HEK293 (cell line): Measurements from ENCODE around the gene BAD.

Experiments
- CTCF ChIA-PET: fragments of 350-600 bp; formaldehyde crosslinking; extraction: SDS; loops from one replicate; lab custom pipeline; 2021; ENCODE audit warnings: antibody characterized with exemption; lab: Yijun Ruan, JAX
- POLR2A ChIA-PET: fragments of 300-600 bp; formaldehyde crosslinking; extraction: SDS; loops from one replicate; lab custom pipeline; 2020; ENCODE audit warnings: antibody characterized with exemption, inconsistent platforms; lab: Yijun Ruan, JAX
- H3K27ac ChIP-seq: fragments of 200-500 bp; sonication (Bioruptor generic); 2 replicates; pipeline ENCODE4 v1.5.1; 2014; ENCODE audit warnings: low read depth, low read length, control low read depth, inconsistent platforms; ENCODE audit errors: extremely low read depth
- H3K36me3 ChIP-seq, 2 experiments: fragments of 200-500 bp in 1 of 2; sonication (Bioruptor generic) in 1 of 2; 1 replicate in 1 of 2; 2 replicates in 1 of 2; pipeline ENCODE4 v1.5.1; 2014 to 2017; ENCODE audit warnings: inconsistent platforms in 2 of 2, low read length in 2 of 2; ENCODE audit not compliant: control insufficient read depth in 2 of 2, insufficient read depth in 1 of 2
- H3K4me1 ChIP-seq: fragments of 200-500 bp; sonication (Bioruptor generic); 2 replicates; pipeline ENCODE4 v1.5.1; 2014; ENCODE audit warnings: mild to moderate bottlenecking, low read length, inconsistent platforms; ENCODE audit not compliant: control insufficient read depth, insufficient read depth
- H3K4me3 ChIP-seq: 2 replicates; pipeline ENCODE4 v1.5.1; 2011; ENCODE audit warnings: low read depth, mild to moderate bottlenecking, control low read depth, low read length, moderate library complexity
- H3K9me3 ChIP-seq: fragments of 200-500 bp; sonication (Bioruptor generic); 2 replicates; pipeline ENCODE4 v1.5.1; 2014; ENCODE audit warnings: low read depth, low read length, inconsistent platforms; ENCODE audit not compliant: control insufficient read depth, insufficient read depth
- GLI4 ChIP-seq: fragments of 450-650 bp; formaldehyde crosslinking; IDR thresholded peaks from 2 replicates; pipeline ENCODE4 v1.5.1; 2016; ENCODE audit warnings: missing biosample characterization, missing genetic modification characterization
- SALL2 ChIP-seq: fragments of 450-650 bp; formaldehyde crosslinking; IDR thresholded peaks from 2 replicates; pipeline ENCODE4 v1.5.0; 2017; ENCODE audit warnings: missing biosample characterization, mild to moderate bottlenecking, missing genetic modification characterization, borderline replicate concordance
- SP7 ChIP-seq: fragments of 450-650 bp; formaldehyde crosslinking; IDR thresholded peaks from 2 replicates; pipeline ENCODE4 v1.5.1; 2016; ENCODE audit warnings: missing biosample characterization, missing genetic modification characterization
- ZBTB1 ChIP-seq: fragments of 450-650 bp; formaldehyde crosslinking; IDR thresholded peaks from 2 replicates; pipeline ENCODE4 v1.5.1; 2016; ENCODE audit warnings: missing biosample characterization, missing genetic modification characterization
- ZNF133 ChIP-seq: fragments of 450-650 bp; formaldehyde crosslinking; IDR thresholded peaks from 2 replicates; pipeline ENCODE4 v1.5.1; 2016; ENCODE audit warnings: missing biosample characterization, missing genetic modification characterization
- ZNF169 ChIP-seq: fragments of 450-650 bp; formaldehyde crosslinking; IDR thresholded peaks from 2 replicates; pipeline ENCODE4 v1.5.1; 2016; ENCODE audit warnings: missing biosample characterization, missing genetic modification characterization
- ZNF239 ChIP-seq: fragments of 450-650 bp; formaldehyde crosslinking; IDR thresholded peaks from 2 replicates; pipeline ENCODE4 v1.5.1; 2016; ENCODE audit warnings: missing biosample characterization, missing genetic modification characterization
- ZNF311 ChIP-seq: fragments of 450-650 bp; formaldehyde crosslinking; IDR thresholded peaks from 2 replicates; pipeline ENCODE4 v1.5.1; 2017; ENCODE audit warnings: missing biosample characterization, missing genetic modification characterization, borderline replicate concordance
- ZNF341 ChIP-seq: fragments of 450-650 bp; formaldehyde crosslinking; IDR thresholded peaks from 2 replicates; pipeline ENCODE4; 2016; ENCODE audit warnings: low read depth, missing biosample characterization, missing genetic modification characterization
- ZNF394 ChIP-seq: fragments of 450-650 bp; formaldehyde crosslinking; IDR thresholded peaks from 2 replicates; pipeline ENCODE4 v1.5.1; 2016; ENCODE audit warnings: missing biosample characterization, missing genetic modification characterization, mild to moderate bottlenecking, moderate library complexity, borderline replicate concordance
- ZNF510 ChIP-seq: fragments of 450-650 bp; formaldehyde crosslinking; IDR thresholded peaks from 2 replicates; pipeline ENCODE4 v1.5.1; 2018; ENCODE audit warnings: mild to moderate bottlenecking, missing genetic modification characterization, missing biosample characterization; ENCODE audit not compliant: insufficient replicate concordance
- ZNF530 ChIP-seq: fragments of 450-650 bp; formaldehyde crosslinking; IDR thresholded peaks from 2 replicates; pipeline ENCODE4 v1.5.1; 2016; ENCODE audit warnings: low read depth, missing biosample characterization, missing genetic modification characterization
- ZNF585B ChIP-seq: fragments of 450-650 bp; formaldehyde crosslinking; IDR thresholded peaks from 2 replicates; pipeline ENCODE4 v1.5.1; 2016; ENCODE audit warnings: missing biosample characterization, missing genetic modification characterization
- ZNF624 ChIP-seq: fragments of 450-650 bp; formaldehyde crosslinking; IDR thresholded peaks from 2 replicates; pipeline ENCODE4 v1.5.1; 2017; ENCODE audit warnings: missing biosample characterization, missing genetic modification characterization
- ZNF664 ChIP-seq: fragments of 450-650 bp; formaldehyde crosslinking; IDR thresholded peaks from 2 replicates; pipeline ENCODE4 v1.5.1; 2016; ENCODE audit warnings: missing biosample characterization, missing genetic modification characterization
- ZXDB ChIP-seq: fragments of 450-650 bp; formaldehyde crosslinking; IDR thresholded peaks from 2 replicates; pipeline ENCODE4 v1.5.1; 2016; ENCODE audit warnings: missing biosample characterization, missing genetic modification characterization
- TF ChIP-seq, protein P1 (sequence below): fragments of 450-650 bp; formaldehyde crosslinking; IDR thresholded peaks from 2 replicates; pipeline ENCODE4 v1.5.1; 2016; ENCODE audit warnings: missing biosample characterization, missing genetic modification characterization
- TF ChIP-seq, protein P2 (sequence below): fragments of 450-650 bp; formaldehyde crosslinking; IDR thresholded peaks from 2 replicates; pipeline ENCODE4 v1.5.1; 2016; ENCODE audit warnings: missing biosample characterization, missing genetic modification characterization, low read depth
- TF ChIP-seq, protein P3 (sequence below): fragments of 450-650 bp; formaldehyde crosslinking; IDR thresholded peaks from 2 replicates; pipeline ENCODE4 v1.5.1; 2016; ENCODE audit warnings: missing biosample characterization, missing genetic modification characterization
- TF ChIP-seq, protein P4 (sequence below): fragments of 450-650 bp; formaldehyde crosslinking; IDR thresholded peaks from 2 replicates; pipeline ENCODE4 v1.5.1; 2016; ENCODE audit warnings: missing biosample characterization, missing genetic modification characterization

The BAD gene

DNA sequence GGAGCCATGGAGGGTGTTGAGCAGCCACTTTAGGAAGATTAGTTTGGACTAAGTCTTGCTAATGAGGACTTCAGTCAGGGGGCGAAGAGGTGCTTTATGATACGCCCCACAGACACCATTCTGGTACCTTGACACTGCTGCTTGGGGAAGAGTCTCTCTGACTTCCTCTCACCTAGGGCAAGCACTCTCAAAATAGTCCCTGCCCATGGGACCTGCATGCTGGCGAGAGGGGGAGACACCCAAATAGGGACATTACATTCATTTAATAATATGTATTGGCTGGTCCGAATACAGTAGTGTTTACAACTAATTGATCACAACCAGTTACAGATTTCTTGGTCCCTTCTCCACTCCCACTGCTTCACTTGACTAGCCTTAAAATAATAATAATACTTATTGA, 11.3 kb upstream of the BAD start:
- ChIA-PET CTCF (interaction anchor here (0.9 to 1.7 kb wide), 4 partner anchors 9 to 59 kb away, joined by 3 to 13 read pairs (median 4); partner anchors contain the start of gene PLCB3), POLR2A (interaction anchor here (0.8 kb wide), 1 partner anchor 24 kb away, joined by 3 read pairs; no protein-coding TSS in a partner anchor)
- Histone ChIP-seq H3K27ac (no peak overlapping the region), H3K4me1 (no peaks in the 10 kb centered on the region), H3K9me3 (no peaks in the 10 kb centered on the region), H3K36me3 (no peaks in the 10 kb centered on the region), H3K4me3 (no peak overlapping the region)
- no peak for TF ChIP-seq SP7
- TF ChIP-seq ZNF585B (tag by site-specific recombination), result no peak
- TF ChIP-seq, protein P1, sequence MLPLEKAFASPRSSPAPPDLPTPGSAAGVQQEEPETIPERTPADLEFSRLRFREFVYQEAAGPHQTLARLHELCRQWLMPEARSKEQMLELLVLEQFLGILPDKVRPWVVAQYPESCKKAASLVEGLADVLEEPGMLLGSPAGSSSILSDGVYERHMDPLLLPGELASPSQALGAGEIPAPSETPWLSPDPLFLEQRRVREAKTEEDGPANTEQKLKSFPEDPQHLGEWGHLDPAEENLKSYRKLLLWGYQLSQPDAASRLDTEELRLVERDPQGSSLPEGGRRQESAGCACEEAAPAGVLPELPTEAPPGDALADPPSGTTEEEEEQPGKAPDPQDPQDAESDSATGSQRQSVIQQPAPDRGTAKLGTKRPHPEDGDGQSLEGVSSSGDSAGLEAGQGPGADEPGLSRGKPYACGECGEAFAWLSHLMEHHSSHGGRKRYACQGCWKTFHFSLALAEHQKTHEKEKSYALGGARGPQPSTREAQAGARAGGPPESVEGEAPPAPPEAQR (tag by site-specific recombination), result no peak
- no peak for TF ChIP-seq GLI4 (tag by site-specific recombination)
- TF ChIP-seq, protein P2, sequence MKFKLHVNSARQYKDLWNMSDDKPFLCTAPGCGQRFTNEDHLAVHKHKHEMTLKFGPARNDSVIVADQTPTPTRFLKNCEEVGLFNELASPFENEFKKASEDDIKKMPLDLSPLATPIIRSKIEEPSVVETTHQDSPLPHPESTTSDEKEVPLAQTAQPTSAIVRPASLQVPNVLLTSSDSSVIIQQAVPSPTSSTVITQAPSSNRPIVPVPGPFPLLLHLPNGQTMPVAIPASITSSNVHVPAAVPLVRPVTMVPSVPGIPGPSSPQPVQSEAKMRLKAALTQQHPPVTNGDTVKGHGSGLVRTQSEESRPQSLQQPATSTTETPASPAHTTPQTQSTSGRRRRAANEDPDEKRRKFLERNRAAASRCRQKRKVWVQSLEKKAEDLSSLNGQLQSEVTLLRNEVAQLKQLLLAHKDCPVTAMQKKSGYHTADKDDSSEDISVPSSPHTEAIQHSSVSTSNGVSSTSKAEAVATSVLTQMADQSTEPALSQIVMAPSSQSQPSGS (tag by site-specific recombination), result no peak
- no peak for TF ChIP-seq ZNF624 (tag by site-specific recombination)
- no peak for TF ChIP-seq ZNF169 (tag by site-specific recombination)
- TF ChIP-seq, protein P3, sequence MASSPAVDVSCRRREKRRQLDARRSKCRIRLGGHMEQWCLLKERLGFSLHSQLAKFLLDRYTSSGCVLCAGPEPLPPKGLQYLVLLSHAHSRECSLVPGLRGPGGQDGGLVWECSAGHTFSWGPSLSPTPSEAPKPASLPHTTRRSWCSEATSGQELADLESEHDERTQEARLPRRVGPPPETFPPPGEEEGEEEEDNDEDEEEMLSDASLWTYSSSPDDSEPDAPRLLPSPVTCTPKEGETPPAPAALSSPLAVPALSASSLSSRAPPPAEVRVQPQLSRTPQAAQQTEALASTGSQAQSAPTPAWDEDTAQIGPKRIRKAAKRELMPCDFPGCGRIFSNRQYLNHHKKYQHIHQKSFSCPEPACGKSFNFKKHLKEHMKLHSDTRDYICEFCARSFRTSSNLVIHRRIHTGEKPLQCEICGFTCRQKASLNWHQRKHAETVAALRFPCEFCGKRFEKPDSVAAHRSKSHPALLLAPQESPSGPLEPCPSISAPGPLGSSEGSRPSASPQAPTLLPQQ (tag by site-specific recombination), result no peak
- TF ChIP-seq, protein P4, sequence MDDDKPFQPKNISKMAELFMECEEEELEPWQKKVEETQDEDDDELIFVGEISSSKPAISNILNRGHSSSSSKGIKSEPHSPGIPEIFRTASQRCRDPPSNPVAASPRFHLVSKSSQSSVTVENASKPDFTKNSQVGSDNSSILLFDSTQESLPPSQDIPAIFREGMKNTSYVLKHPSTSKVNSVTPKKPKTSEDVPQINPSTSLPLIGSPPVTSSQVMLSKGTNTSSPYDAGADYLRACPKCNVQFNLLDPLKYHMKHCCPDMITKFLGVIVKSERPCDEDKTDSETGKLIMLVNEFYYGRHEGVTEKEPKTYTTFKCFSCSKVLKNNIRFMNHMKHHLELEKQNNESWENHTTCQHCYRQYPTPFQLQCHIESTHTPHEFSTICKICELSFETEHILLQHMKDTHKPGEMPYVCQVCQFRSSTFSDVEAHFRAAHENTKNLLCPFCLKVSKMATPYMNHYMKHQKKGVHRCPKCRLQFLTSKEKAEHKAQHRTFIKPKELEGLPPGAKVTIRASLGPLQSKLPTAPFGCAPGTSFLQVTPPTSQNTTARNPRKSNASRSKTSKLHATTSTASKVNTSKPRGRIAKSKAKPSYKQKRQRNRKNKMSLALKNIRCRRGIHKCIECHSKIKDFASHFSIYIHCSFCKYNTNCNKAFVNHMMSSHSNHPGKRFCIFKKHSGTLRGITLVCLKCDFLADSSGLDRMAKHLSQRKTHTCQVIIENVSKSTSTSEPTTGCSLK (tag by site-specific recombination), result no peak
- TF ChIP-seq ZNF341 (tag by site-specific recombination), result no peak
- no peak for TF ChIP-seq ZNF311 (tag by site-specific recombination)
- TF ChIP-seq ZNF664 (tag by site-specific recombination), result no peak
- no peak for TF ChIP-seq ZNF510 (tag by site-specific recombination)
- TF ChIP-seq ZNF394 (tag by site-specific recombination), result no peak
- no peak for TF ChIP-seq ZXDB (tag by site-specific recombination)
- TF ChIP-seq ZNF133, result no peak
- TF ChIP-seq ZNF530 (tag by site-specific recombination), result no peak

DNA sequence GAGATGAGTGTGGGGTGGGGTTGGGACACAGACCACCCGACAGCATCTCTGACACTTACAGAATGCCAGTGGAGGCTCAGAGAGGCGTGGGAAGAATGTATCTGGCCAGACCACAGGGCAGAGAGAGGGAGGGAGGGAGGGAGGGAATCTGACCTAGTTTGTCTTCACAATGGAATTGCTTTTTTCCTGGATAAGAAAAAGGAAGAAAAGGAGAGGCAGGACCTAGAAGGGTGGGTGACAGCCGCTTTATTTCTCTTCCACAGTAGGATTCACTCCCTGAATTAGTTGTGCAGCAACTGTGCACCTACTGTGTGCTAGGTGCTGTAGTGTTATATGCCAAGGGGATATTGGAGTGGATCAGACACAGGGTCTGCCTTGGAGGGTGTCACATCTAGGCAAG, 10.3 kb upstream of the BAD start:
- no peak for TF ChIP-seq SALL2 (tag by site-specific recombination)
- no peak for TF ChIP-seq ZBTB1
- TF ChIP-seq ZNF239 (tag by site-specific recombination), result no peak
- TF ChIP-seq, all 188 proteins: peak for 0
- POLR2A ChIA-PET, result interaction anchor here (0.7 kb wide), 3 partner anchors 27 to 95 kb away, joined by 4 to 6 read pairs (median 5); no protein-coding TSS in a partner anchor
- CTCF ChIA-PET, result interaction anchor here (0.6 to 1.0 kb wide), 2 partner anchors 60 to 222 kb away, joined by 3 read pairs; no protein-coding TSS in a partner anchor
- H3K4me3 ChIP-seq, result no peak overlapping the region
- no peaks in the 10 kb centered on the region for H3K9me3 ChIP-seq
- no peaks in the 10 kb centered on the region for H3K4me1 ChIP-seq
- no peaks in the 10 kb centered on the region for H3K36me3 ChIP-seq
- no peak overlapping the region for H3K27ac ChIP-seq
